ENCODE results near the gene XPO4. TPM values are rescaled to one million over a fixed set of nuclear protein-coding genes. Genes with fewer than 3 reads are reported as not detected.

The XPO4 gene
- total and polyA plus RNA-seq, 2 of the 13 experiments (the other 11 are each of a cell fraction or from before 2014, with no cell fraction given), result 8.4 to 24.8 TPM

GRCh38 chr13:20796791-20797508 is 105.6 kb downstream of the XPO4 start:
- in situ Hi-C loops (cut with HindIII; ENCODE audit: extremely low pct_ligation_motif_present, low pct_unique_long_range_greater_than_20kb) (no loop called here), intact Hi-C loops (cut with micrococcal nuclease; ENCODE audit: unreplicated experiment) (no loop called here)
- BruUV-seq (replicated peaks), result no TSS peak
- POLR2A ChIA-PET, result no interaction called here
- TF ChIP-seq ZNF318 (CRISPR knock-in tag; IDR thresholded peaks at IDR 0.05) (no peak), HIVEP1 (CRISPR knock-in tag; IDR thresholded peaks at IDR 0.05) (no peak), ZNF776 (CRISPR knock-in tag; IDR thresholded peaks at IDR 0.05) (no peak), ZFP1 (CRISPR knock-in tag; IDR thresholded peaks at IDR 0.05) (no peak), ZNF670 (CRISPR knock-in tag; IDR thresholded peaks at IDR 0.05; ENCODE audit: borderline replicate concordance) (no peak), ZNF616 (CRISPR knock-in tag; IDR thresholded peaks at IDR 0.05; ENCODE audit: low read depth) (no peak), RORA (CRISPR knock-in tag; IDR thresholded peaks at IDR 0.05) (no peak)
- ATAC-seq (no peak), FAIRE-seq (no peak), DNase-seq (ENCODE audit: low spot score) (no peak)
- H3K4me1 ChIP-seq (ENCODE audit: insufficient read depth, low read length), result no peaks in the 10 kb centered on the region
- no peaks in the 10 kb centered on the region for H3K9me3 ChIP-seq (ENCODE audit: low read length)
- H3K9ac ChIP-seq (ENCODE audit: insufficient read depth, low read depth, low read length), result no peak overlapping the region
- WGBS (ENCODE audit: low lambda C conversion rate), result 94% methylated on average over 5 of the region's 5 CpGs
- no peak overlapping the region for H3K4me3 ChIP-seq (replicated peaks in 1 of 3; ENCODE audit: insufficient read depth in 1 of 3, low read depth in 2 of 3, low read length in 3 of 3)
- H3K79me2 ChIP-seq (ENCODE audit: insufficient read depth, low read length), result no peaks in the 10 kb centered on the region
- no peak overlapping the region for H2AFZ ChIP-seq (ENCODE audit: low read length)
- no peak overlapping the region for H3K4me2 ChIP-seq (ENCODE audit: low read depth, low read length)
- peaks cover 6 to 58% of the 10 kb centered on the region in 2 experiments for H3K36me3 ChIP-seq (replicated peaks in 1 of 2; ENCODE audit: control insufficient read depth in 1 of 2, insufficient read depth in 2 of 2, low read length in 2 of 2)
- no peak overlapping the region for H3K27ac ChIP-seq (ENCODE audit: extremely low read length, insufficient read depth, low read length)
- CTCF ChIA-PET (ENCODE audit: low intra/inter-chr PET ratio, low total read pairs), result no interaction called here
- no peaks in the 10 kb centered on the region for H4K20me1 ChIP-seq (ENCODE audit: insufficient read depth, low read length)
- no peaks in the 10 kb centered on the region for H3K27me3 ChIP-seq (ENCODE audit: control insufficient read depth in 1 of 2, insufficient read depth in 2 of 2, low read length in 2 of 2)

Data from HepG2 (cell line).